Large intestine (tissue), 1 donor: ENCODE data around the gene MMP27. TPM values are rescaled to one million over a fixed set of nuclear protein-coding genes. Genes with fewer than 3 reads are reported as not detected.

ENCODE experiments used
- polyA plus RNA-seq: library from polyadenylated mRNA; unstranded; fragments of 120-200 nt; gene quantifications from one replicate; pipeline ENCODE4 v1.2.1, GENCODE V29; 2013

Gene MMP27
- polyA plus RNA-seq, 1 donor: 0.24 TPM

Other genes starting within 250 kb of the MMP27 start
- not detected for gene MMP7, start 175.0 kb downstream of the MMP27 start, polyA plus RNA-seq
- gene MMP20, start 80.4 kb downstream of the MMP27 start, polyA plus RNA-seq: not detected
- 0.09 TPM for gene MMP8, start 19.2 kb upstream of the MMP27 start, polyA plus RNA-seq
- 0.36 TPM for gene MMP10, start 74.9 kb upstream of the MMP27 start, polyA plus RNA-seq
- 5.5 TPM for gene MMP1, start 92.4 kb upstream of the MMP27 start, polyA plus RNA-seq
- gene MMP3, start 137.8 kb upstream of the MMP27 start, polyA plus RNA-seq: 0.19 TPM
- 0.66 TPM for gene MMP12, start 169.2 kb upstream of the MMP27 start, polyA plus RNA-seq
- gene MMP13, start 250.0 kb upstream of the MMP27 start, polyA plus RNA-seq: 0.07 TPM